ENCODE measurements around the gene NDST3.
A peak's percentile ranks its signal among the peaks of the same experiment; 100 is the strongest.
"Not testable (repeated sequence)": the region's sequence is repeated elsewhere in the genome, so short reads cannot be mapped to it uniquely, and the experiment has no call there.

Gene NDST3

DNA sequence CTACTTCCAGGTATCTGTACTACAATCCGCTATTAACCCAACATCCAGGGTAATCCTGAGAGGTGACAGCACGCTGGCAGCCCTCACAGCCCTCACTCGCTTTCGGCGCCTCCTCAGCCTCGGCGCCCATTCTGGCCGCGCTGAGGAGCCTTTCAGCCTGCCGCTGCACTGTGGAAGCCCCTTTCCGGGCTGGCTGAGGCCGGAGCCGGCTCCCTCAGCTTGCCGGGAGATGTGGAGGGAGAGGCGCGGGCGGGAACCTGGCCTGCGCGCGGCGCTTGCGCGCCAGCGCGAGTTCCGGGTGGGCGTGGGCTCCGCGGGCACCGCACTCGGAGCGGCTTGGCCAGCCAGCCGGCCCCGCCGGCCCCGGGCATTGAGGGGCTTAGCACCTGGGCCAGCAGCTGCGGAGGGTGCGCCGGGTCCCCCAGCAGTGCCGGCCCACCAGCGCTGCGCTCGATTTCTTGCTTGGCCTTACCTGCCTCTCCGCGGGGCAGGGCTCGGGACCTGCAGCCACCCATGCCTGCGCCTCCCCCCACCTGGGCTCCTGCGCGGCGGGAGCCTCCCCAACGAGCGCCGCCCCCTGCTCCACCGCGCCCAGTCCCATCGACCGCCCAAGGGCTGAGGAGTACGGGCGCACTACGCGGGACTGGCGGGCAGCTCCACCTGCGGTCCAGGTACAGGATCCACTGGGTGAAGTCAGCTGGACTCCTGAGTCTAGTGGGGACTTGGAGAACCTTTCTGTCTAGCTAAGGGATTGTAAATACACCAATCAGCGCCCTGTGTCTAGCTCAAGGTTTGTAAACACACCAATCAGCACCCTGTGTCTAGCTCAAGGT is 231.2 kb downstream of the NDST3 start:
- DNase-seq, result no peak
- Histone ChIP-seq H4K20me1 (ENCODE audit: insufficient read depth, low read length) (no peaks in the 10 kb centered on the region), H3K79me2 (ENCODE audit: low read length) (no peaks in the 10 kb centered on the region), H2AFZ (ENCODE audit: low read length) (no peak overlapping the region), H3K4me2 (ENCODE audit: low read depth, low read length) (no peak overlapping the region), H3K9me2 (replicated peaks; ENCODE audit: insufficient read depth, low read length) (no peaks in the 10 kb centered on the region), H3K4me3 (ENCODE audit: low read length) (no peak overlapping the region), H3K9me3 (replicated peaks; ENCODE audit: insufficient read depth, low read length) (no peaks in the 10 kb centered on the region), H3K9ac (ENCODE audit: low read length) (no peak overlapping the region), H3K27me3 (replicated peaks; ENCODE audit: insufficient read depth, low read length) (no peaks in the 10 kb centered on the region), H3K36me3 (replicated peaks; ENCODE audit: insufficient read depth, low read length) (no peaks in the 10 kb centered on the region), H3K27ac (ENCODE audit: low read length) (no peak overlapping the region), H3K4me1 (ENCODE audit: low read length) (no peaks in the 10 kb centered on the region), H3F3A (ENCODE audit: insufficient read depth, low read length) (no peaks in the 10 kb centered on the region)
- TF ChIP-seq EZH2phosphoT487 (IDR thresholded peaks at IDR 0.05; ENCODE audit: low read length) (no peak), EZH2 (optimal IDR thresholded peaks at IDR 0.05; ENCODE audit: low read depth, low read length) (no peak)
- TF ChIP-seq, protein P1, sequence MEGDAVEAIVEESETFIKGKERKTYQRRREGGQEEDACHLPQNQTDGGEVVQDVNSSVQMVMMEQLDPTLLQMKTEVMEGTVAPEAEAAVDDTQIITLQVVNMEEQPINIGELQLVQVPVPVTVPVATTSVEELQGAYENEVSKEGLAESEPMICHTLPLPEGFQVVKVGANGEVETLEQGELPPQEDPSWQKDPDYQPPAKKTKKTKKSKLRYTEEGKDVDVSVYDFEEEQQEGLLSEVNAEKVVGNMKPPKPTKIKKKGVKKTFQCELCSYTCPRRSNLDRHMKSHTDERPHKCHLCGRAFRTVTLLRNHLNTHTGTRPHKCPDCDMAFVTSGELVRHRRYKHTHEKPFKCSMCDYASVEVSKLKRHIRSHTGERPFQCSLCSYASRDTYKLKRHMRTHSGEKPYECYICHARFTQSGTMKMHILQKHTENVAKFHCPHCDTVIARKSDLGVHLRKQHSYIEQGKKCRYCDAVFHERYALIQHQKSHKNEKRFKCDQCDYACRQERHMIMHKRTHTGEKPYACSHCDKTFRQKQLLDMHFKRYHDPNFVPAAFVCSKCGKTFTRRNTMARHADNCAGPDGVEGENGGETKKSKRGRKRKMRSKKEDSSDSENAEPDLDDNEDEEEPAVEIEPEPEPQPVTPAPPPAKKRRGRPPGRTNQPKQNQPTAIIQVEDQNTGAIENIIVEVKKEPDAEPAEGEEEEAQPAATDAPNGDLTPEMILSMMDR (IDR thresholded peaks at IDR 0.05; ENCODE audit: low read length), result no peak

DNA sequence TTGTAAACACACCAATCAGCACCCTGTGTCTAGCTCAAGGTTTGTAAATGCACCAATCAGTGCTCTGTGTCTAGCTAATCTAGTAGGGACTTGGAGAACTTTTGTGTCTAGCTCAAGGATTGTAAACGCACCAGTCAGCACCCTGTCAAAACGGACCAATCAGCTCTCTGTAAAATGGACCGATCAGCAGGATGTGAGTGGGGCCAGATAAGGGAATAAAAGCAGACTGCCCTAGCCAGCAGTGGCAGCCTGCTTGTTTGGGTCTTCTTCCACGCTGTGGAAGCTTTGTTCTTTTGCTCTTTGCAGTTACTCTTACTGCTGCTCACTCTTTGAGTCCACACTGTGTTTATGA is 231.8 kb downstream of the NDST3 start:
- H3K9ac ChIP-seq (ENCODE audit: low read length); H3F3A ChIP-seq (ENCODE audit: insufficient read depth, low read length); H3K79me2 ChIP-seq (ENCODE audit: low read length); H3K27me3 ChIP-seq (replicated peaks; ENCODE audit: insufficient read depth, low read length); H3K27ac ChIP-seq (ENCODE audit: low read length); H3K36me3 ChIP-seq (replicated peaks; ENCODE audit: insufficient read depth, low read length); H4K20me1 ChIP-seq (ENCODE audit: insufficient read depth, low read length); H3K9me2 ChIP-seq (replicated peaks; ENCODE audit: insufficient read depth, low read length); H2AFZ ChIP-seq (ENCODE audit: low read length); H3K4me2 ChIP-seq (ENCODE audit: low read depth, low read length); DNase-seq; H3K9me3 ChIP-seq (replicated peaks; ENCODE audit: insufficient read depth, low read length); H3K4me1 ChIP-seq (ENCODE audit: low read length); H3K4me3 ChIP-seq (ENCODE audit: low read length): not testable (repeated sequence)

DNA sequence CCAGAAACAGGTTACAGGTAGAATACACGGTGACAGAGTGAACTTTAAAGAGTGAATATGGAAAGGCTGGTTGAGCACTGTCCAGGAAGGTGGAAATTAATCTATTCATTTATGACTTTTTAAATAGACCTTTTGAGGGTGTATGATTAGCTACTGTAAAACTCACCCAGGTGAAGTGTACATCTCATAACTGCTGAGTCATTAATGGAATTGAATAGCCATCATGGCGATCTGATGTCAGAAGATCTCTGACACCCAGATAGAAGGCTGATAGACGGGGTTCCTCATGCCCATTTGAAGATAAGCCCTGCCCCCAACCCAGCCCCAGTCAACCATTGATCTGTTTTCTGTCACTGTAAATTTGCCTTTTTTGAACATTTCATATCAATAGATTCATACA is 234.5 kb downstream of the NDST3 start:
- TF ChIP-seq, protein P1 (IDR thresholded peaks at IDR 0.05; ENCODE audit: low read length), result no peak
- TF ChIP-seq EZH2 (optimal IDR thresholded peaks at IDR 0.05; ENCODE audit: low read depth, low read length) (no peak), EZH2phosphoT487 (IDR thresholded peaks at IDR 0.05; ENCODE audit: low read length) (no peak)
- H2AFZ ChIP-seq (ENCODE audit: low read length), result no peak overlapping the region
- no peak for DNase-seq
- no peaks in the 10 kb centered on the region for H3F3A ChIP-seq (ENCODE audit: insufficient read depth, low read length)
- H4K20me1 ChIP-seq (ENCODE audit: insufficient read depth, low read length), result no peaks in the 10 kb centered on the region
- 0 out of 2 replicates have a peak, but pooled peaks cover 3% of the 10 kb centered on the region for H3K4me1 ChIP-seq (ENCODE audit: low read length)
- H3K27me3 ChIP-seq (replicated peaks; ENCODE audit: insufficient read depth, low read length), result no peaks in the 10 kb centered on the region
- H3K9ac ChIP-seq (ENCODE audit: low read length), result no peak overlapping the region
- no peaks in the 10 kb centered on the region for H3K36me3 ChIP-seq (replicated peaks; ENCODE audit: insufficient read depth, low read length)
- no peaks in the 10 kb centered on the region for H3K9me2 ChIP-seq (replicated peaks; ENCODE audit: insufficient read depth, low read length)
- no peaks in the 10 kb centered on the region for H3K9me3 ChIP-seq (replicated peaks; ENCODE audit: insufficient read depth, low read length)
- H3K27ac ChIP-seq (ENCODE audit: low read length), result no peak overlapping the region
- H3K79me2 ChIP-seq (ENCODE audit: low read length), result no peaks in the 10 kb centered on the region
- no peak overlapping the region for H3K4me3 ChIP-seq (ENCODE audit: low read length)
- no peak overlapping the region for H3K4me2 ChIP-seq (ENCODE audit: low read depth, low read length)

DNA sequence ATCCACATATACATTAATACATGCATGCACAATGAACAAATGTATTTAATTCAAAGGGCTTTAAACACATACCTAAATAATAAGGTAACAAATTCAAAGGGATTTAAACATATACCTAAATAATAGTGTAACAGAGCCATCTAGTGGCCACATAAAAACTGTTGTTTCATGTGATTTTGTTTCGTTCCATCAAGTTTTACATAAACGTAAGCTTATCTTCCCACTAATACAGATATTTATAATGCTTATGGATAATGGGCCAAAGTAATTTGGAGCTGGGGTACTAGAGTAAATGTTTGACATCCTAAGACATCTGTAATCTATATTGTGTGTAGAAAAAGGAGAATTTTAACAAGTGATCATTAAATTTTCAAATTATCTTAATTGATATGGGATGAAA is 236.2 kb downstream of the NDST3 start:
- Histone ChIP-seq H3K9ac (ENCODE audit: low read length) (no peak overlapping the region), H3K27ac (ENCODE audit: low read length) (no peak overlapping the region), H3K9me2 (replicated peaks; ENCODE audit: insufficient read depth, low read length) (no peaks in the 10 kb centered on the region), H4K20me1 (ENCODE audit: insufficient read depth, low read length) (no peaks in the 10 kb centered on the region), H3K27me3 (replicated peaks; ENCODE audit: insufficient read depth, low read length) (no peaks in the 10 kb centered on the region), H3K36me3 (replicated peaks; ENCODE audit: insufficient read depth, low read length) (no peaks in the 10 kb centered on the region), H3F3A (ENCODE audit: insufficient read depth, low read length) (no peaks in the 10 kb centered on the region), H3K4me1 (ENCODE audit: low read length) (0 out of 2 replicates have a peak, but pooled peaks cover 7% of the 10 kb centered on the region), H3K4me3 (ENCODE audit: low read length) (no peak overlapping the region), H3K4me2 (ENCODE audit: low read depth, low read length) (no peak overlapping the region), H3K9me3 (replicated peaks; ENCODE audit: insufficient read depth, low read length) (no peaks in the 10 kb centered on the region), H3K79me2 (ENCODE audit: low read length) (no peaks in the 10 kb centered on the region), H2AFZ (ENCODE audit: low read length) (no peak overlapping the region)
- DNase-seq, result peak; percentile 63
- TF ChIP-seq EZH2phosphoT487 (IDR thresholded peaks at IDR 0.05; ENCODE audit: low read length), result no peak
- TF ChIP-seq, protein P1 (IDR thresholded peaks at IDR 0.05; ENCODE audit: low read length), result peak; percentile 60
